GM12878 (cell line): Measurements from ENCODE around the gene EDNRA. TPM values are rescaled to one million over a fixed set of nuclear protein-coding genes. Genes with fewer than 3 reads are reported as not detected.

Source experiments
- ATAC-seq: fragments of 200-7000 bp; cut with Tn5 transposase; 3 replicates; pipeline ENCODE4 v1.9.1; 2020; ENCODE audit warnings: mild to moderate bottlenecking, moderate library complexity
- BruUV-seq: library from RNA; stranded (reverse); fragments of 400-500 nt; replicated peaks from 2 replicates; lab custom pipeline; 2021; lab: Mats Ljungman, UMichigan
- CTCF ChIA-PET: fragments of 300-600 bp; sonication (Branson Sonifier 250); formaldehyde crosslinking; extraction: SDS; loops from one replicate; lab custom pipeline; 2021; ENCODE audit warnings: inconsistent platforms; lab: Yijun Ruan, JAX
- POLR2A ChIA-PET: fragments of 350-600 bp; formaldehyde crosslinking; extraction: SDS; loops from one replicate; lab custom pipeline; 2021; ENCODE audit warnings: inconsistent platforms; lab: Charles Lee
- RAD21 ChIA-PET: fragments of 300-600 bp; sonication (Branson Sonifier 250); formaldehyde crosslinking; loops from one replicate; lab custom pipeline; 2023; ENCODE audit warnings: antibody characterized with exemption; ENCODE audit not compliant: unreplicated experiment; lab: Charles Lee
- SMC1A ChIA-PET: fragments of 300-600 bp; sonication (Branson Sonifier 250); formaldehyde crosslinking; loops from one replicate; lab custom pipeline; 2023; ENCODE audit not compliant: unreplicated experiment, uncharacterized antibody; lab: Charles Lee
- DNase-seq: peaks from one replicate; pipeline ENCODE4 v3.0.0-alpha.2; 2011; ENCODE audit warnings: low read depth, low spot score
- FAIRE-seq: peaks from 3 replicates; lab custom pipeline; 2011; peaks lifted over from hg19 to GRCh38; lab: Jason Lieb, UNC
- H2AFZ ChIP-seq: 2 replicates; pipeline ENCODE4 v1.6.0; 2011; ENCODE audit warnings: low read depth, low read length, control low read depth; ENCODE audit not compliant: control insufficient read depth
- H3K27ac ChIP-seq: 2 replicates; pipeline ENCODE4 v1.5.1; 2011; ENCODE audit warnings: control low read depth; ENCODE audit not compliant: control insufficient read depth, insufficient read depth
- H3K27me3 ChIP-seq, 2 experiments: replicated peaks in 1 of 2; 2 replicates each; pipeline versions ENCODE4 v1.6.0 to v1.6.1; 2011; ENCODE audit warnings: low read length in 1 of 2; ENCODE audit not compliant: control insufficient read depth in 2 of 2, insufficient read depth in 2 of 2
- H3K36me3 ChIP-seq, 2 experiments: 2 replicates each; pipeline ENCODE4 v1.5.1; 2011; ENCODE audit warnings: low read length in 1 of 2; ENCODE audit not compliant: control insufficient read depth in 2 of 2, insufficient read depth in 2 of 2
- H3K4me1 ChIP-seq: 2 replicates; pipeline ENCODE4 v1.6.1; 2011; ENCODE audit warnings: mild to moderate bottlenecking, low read length, moderate library complexity, mixed read lengths; ENCODE audit not compliant: control insufficient read depth, insufficient read depth
- H3K4me2 ChIP-seq: 2 replicates; pipeline ENCODE4 v1.6.0; 2011; ENCODE audit warnings: control low read depth; ENCODE audit not compliant: control insufficient read depth, insufficient read depth
- H3K4me3 ChIP-seq: fragments of 200-600 bp; sonication (generic); 2 replicates; pipeline ENCODE4 v1.5.1; 2016
- H3K79me2 ChIP-seq: 2 replicates; pipeline ENCODE4 v1.6.0; 2011; ENCODE audit warnings: low read length; ENCODE audit not compliant: control insufficient read depth, insufficient read depth
- H3K9ac ChIP-seq: 2 replicates; pipeline ENCODE4 v1.8.0; 2011; ENCODE audit warnings: low read length, control low read depth, mixed read lengths; ENCODE audit not compliant: control insufficient read depth, insufficient read depth
- H3K9me3 ChIP-seq: replicated peaks from 3 replicates; pipeline ENCODE4 v1.5.1; 2011; ENCODE audit warnings: mild to moderate bottlenecking, low read length; ENCODE audit not compliant: control insufficient read depth, insufficient read depth
- H4K20me1 ChIP-seq: 2 replicates; pipeline ENCODE4 v1.6.0; 2011; ENCODE audit not compliant: control insufficient read depth, insufficient read depth
- CHD1 ChIP-seq: IDR thresholded peaks from 2 replicates; pipeline ENCODE4 v1.6.1; 2012; ENCODE audit warnings: low read depth, low read length, improper control_type of control experiment
- FOS ChIP-seq: IDR thresholded peaks from 3 replicates; pipeline ENCODE4 v1.6.1; 2011; ENCODE audit warnings: borderline replicate concordance; ENCODE audit not compliant: insufficient read length; ENCODE audit errors: extremely low read depth
- HDGF ChIP-seq: fragments of 450-650 bp; IDR thresholded peaks from 2 replicates; pipeline ENCODE4 v1.6.1; 2016; ENCODE audit warnings: antibody characterized with exemption
- JUNB ChIP-seq: IDR thresholded peaks from 2 replicates; pipeline ENCODE4 v1.6.1; 2016; ENCODE audit warnings: antibody characterized with exemption, mild to moderate bottlenecking
- MTA3 ChIP-seq: IDR thresholded peaks from 2 replicates; pipeline ENCODE4 v1.6.1; 2012; ENCODE audit warnings: low read length, inconsistent platforms, borderline replicate concordance
- NFYA ChIP-seq: IDR thresholded peaks from 2 replicates; pipeline ENCODE4 v1.6.1; 2011; ENCODE audit warnings: low read depth, mild to moderate bottlenecking, low read length, improper control_type of control experiment, borderline replicate concordance
- NR2C2 ChIP-seq: IDR thresholded peaks from 2 replicates; pipeline ENCODE4 v1.6.1; 2011; ENCODE audit warnings: borderline replicate concordance, low read depth; ENCODE audit not compliant: control insufficient read depth, insufficient read length
- PAX8 ChIP-seq: fragments of 450-650 bp; IDR thresholded peaks from 2 replicates; pipeline ENCODE4 v1.6.1; 2017; ENCODE audit warnings: mild to moderate bottlenecking, moderate library complexity
- RAD51 ChIP-seq: fragments of 450-650 bp; IDR thresholded peaks from 2 replicates; pipeline ENCODE4 v1.6.1; 2016; ENCODE audit warnings: moderate library complexity, mild to moderate bottlenecking, inconsistent platforms
- RBBP5 ChIP-seq: fragments of 200-600 bp; sonication (generic); conservative IDR thresholded peaks from 2 replicates; pipeline ENCODE4 v1.6.1; 2016
- SMARCA5 ChIP-seq: fragments of 450-650 bp; IDR thresholded peaks from 2 replicates; pipeline ENCODE4 v1.6.1; 2017; ENCODE audit warnings: mild to moderate bottlenecking
- ZNF24 ChIP-seq: fragments of 450-650 bp; IDR thresholded peaks from 2 replicates; pipeline ENCODE4 v1.6.1; 2017; ENCODE audit warnings: antibody characterized with exemption, mild to moderate bottlenecking
- WGBS: methylation state at CpG from one replicate; pipeline ENCODE4 v1.1.6; 2016; ENCODE audit warnings: low lambda C conversion rate; ENCODE audit not compliant: insufficient replicate concordance, insufficient coverage; ENCODE audit errors: missing lambda C conversion rate; 5-methylcytosine and 5-hydroxymethylcytosine counted together
- in situ Hi-C: fragments of 300-500 bp; cut with MboI; formaldehyde crosslinking; loops from 9 replicates; pipeline ENCODE4 v1.14.3; 2018; ENCODE audit warnings: mixed read lengths
- intact Hi-C: fragments of 100-400 bp; cut with micrococcal nuclease; formaldehyde crosslinking; loops from one replicate; pipeline ENCODE4 v1.14.2; 2022; ENCODE audit not compliant: unreplicated experiment
- polyA plus RNA-seq, 11 experiments: library from polyadenylated mRNA; depleted of rRNA in 4 of 11; unstranded in 6 of 11; stranded (reverse) in 5 of 11; fragments of >200 nt; fragmentation: Nextera tagmentation in 4 of 11; fragmentation: Illumina TruSeq in 1 of 11; extraction: Ambion mirVana in 4 of 11; extraction: Trizol in 1 of 11; gene quantifications; 1 replicate in 1 of 11; 2 replicates in 10 of 11; pipeline versions ENCODE4 v1.2.1 to v1.2.3, GENCODE V29; 2011 to 2016; ENCODE audit warnings: inconsistent platforms in 2 of 11, missing spikeins in 2 of 11, low read depth in 1 of 11
- total RNA-seq, 4 experiments: library from RNA; depleted of rRNA in 3 of 4; stranded (reverse); fragments of >200 nt in 3 of 4; fragmentation: Illumina TruSeq in 1 of 4; extraction: Trizol in 1 of 4; gene quantifications; 2 replicates each; pipeline versions ENCODE4 v1.2.1 to v1.2.3, GENCODE V29; 2013 to 2021
- TF ChIP-seq, protein P1 (sequence below): fragments of 450-650 bp; IDR thresholded peaks from 2 replicates; pipeline ENCODE4 v1.6.1; 2018; ENCODE audit warnings: borderline replicate concordance, mild to moderate bottlenecking; ENCODE audit not compliant: partially characterized antibody
- TF ChIP-seq, protein P2 (sequence below): IDR thresholded peaks from 2 replicates; pipeline ENCODE4 v1.6.1; 2012; ENCODE audit warnings: mild to moderate bottlenecking, low read depth, low read length
- TF ChIP-seq, protein P3 (sequence below): IDR thresholded peaks from 2 replicates; pipeline ENCODE4 v1.6.1; 2012; ENCODE audit warnings: low read depth, low read length, improper control_type of control experiment
- TF ChIP-seq, protein P4 (sequence below): fragments of 450-650 bp; IDR thresholded peaks from 2 replicates; pipeline ENCODE4 v1.6.1; 2017; ENCODE audit warnings: low read depth, mild to moderate bottlenecking, moderate library complexity

EDNRA gene
- total and polyA plus RNA-seq, 10 of the 15 experiments (the other 5 are each of a cell fraction or from before 2014, with no cell fraction given) = 0.01 to 0.32 (median 0.13) TPM

DNA sequence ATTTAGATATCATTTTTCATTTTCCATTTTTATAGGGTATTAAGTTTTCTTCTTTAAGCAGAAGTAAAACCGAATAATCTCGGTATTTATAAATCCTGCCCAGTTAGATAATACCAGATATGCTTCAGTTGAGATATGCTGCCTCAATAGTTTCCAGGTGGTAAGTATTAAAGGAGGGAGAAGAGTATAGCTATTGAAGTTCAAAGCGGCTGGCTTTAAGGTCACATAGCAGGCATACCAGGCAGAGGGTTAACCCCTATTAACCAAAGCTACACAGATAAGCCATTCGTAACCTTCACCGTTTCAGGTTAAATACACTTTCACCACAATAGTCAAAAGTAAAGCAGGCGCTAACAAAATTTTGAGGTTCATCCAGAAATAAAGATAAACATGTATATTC is 54.2 kb downstream of the EDNRA start:
- ChIA-PET CTCF (interaction anchor here (1.1 to 1.5 kb wide), 2 partner anchors 16 to 54 kb away, joined by 3 to 5 read pairs; no protein-coding TSS in a partner anchor), SMC1A (no interaction called here), POLR2A (no interaction called here)
- BruUV-seq = no TSS peak
- Histone ChIP-seq H3K4me3 (no peak overlapping the region), H3K9me3 (no peaks in the 10 kb centered on the region), H3K9ac (no peak overlapping the region), H3K79me2 (no peaks in the 10 kb centered on the region), H3K27me3 (no peaks in the 10 kb centered on the region), H3K4me2 (no peak overlapping the region)
- WGBS = 49% methylated on average over 6 of the region's 6 CpGs
- intact Hi-C loops = no loop called here
- ATAC-seq = no peak
- TF ChIP-seq MTA3 (no peak), FOS (no peak), SMARCA5 (no peak), HDGF (no peak), JUNB (no peak), RBBP5 (no peak), PAX8 (no peak), RAD51 (no peak), NFYA (no peak), CHD1 (no peak), ZNF24 (no peak), NR2C2 (no peak)
- TF ChIP-seq, protein P1, sequence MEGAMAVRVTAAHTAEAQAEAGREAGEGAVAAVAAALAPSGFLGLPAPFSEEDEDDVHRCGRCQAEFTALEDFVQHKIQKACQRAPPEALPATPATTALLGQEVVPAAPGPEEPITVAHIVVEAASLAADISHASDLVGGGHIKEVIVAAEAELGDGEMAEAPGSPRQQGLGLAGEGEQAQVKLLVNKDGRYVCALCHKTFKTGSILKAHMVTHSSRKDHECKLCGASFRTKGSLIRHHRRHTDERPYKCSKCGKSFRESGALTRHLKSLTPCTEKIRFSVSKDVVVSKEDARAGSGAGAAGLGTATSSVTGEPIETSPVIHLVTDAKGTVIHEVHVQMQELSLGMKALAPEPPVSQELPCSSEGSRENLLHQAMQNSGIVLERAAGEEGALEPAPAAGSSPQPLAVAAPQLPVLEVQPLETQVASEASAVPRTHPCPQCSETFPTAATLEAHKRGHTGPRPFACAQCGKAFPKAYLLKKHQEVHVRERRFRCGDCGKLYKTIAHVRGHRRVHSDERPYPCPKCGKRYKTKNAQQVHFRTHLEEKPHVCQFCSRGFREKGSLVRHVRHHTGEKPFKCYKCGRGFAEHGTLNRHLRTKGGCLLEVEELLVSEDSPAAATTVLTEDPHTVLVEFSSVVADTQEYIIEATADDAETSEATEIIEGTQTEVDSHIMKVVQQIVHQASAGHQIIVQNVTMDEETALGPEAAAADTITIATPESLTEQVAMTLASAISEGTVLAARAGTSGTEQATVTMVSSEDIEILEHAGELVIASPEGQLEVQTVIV = no peak
- TF ChIP-seq, protein P2, sequence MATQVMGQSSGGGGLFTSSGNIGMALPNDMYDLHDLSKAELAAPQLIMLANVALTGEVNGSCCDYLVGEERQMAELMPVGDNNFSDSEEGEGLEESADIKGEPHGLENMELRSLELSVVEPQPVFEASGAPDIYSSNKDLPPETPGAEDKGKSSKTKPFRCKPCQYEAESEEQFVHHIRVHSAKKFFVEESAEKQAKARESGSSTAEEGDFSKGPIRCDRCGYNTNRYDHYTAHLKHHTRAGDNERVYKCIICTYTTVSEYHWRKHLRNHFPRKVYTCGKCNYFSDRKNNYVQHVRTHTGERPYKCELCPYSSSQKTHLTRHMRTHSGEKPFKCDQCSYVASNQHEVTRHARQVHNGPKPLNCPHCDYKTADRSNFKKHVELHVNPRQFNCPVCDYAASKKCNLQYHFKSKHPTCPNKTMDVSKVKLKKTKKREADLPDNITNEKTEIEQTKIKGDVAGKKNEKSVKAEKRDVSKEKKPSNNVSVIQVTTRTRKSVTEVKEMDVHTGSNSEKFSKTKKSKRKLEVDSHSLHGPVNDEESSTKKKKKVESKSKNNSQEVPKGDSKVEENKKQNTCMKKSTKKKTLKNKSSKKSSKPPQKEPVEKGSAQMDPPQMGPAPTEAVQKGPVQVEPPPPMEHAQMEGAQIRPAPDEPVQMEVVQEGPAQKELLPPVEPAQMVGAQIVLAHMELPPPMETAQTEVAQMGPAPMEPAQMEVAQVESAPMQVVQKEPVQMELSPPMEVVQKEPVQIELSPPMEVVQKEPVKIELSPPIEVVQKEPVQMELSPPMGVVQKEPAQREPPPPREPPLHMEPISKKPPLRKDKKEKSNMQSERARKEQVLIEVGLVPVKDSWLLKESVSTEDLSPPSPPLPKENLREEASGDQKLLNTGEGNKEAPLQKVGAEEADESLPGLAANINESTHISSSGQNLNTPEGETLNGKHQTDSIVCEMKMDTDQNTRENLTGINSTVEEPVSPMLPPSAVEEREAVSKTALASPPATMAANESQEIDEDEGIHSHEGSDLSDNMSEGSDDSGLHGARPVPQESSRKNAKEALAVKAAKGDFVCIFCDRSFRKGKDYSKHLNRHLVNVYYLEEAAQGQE = no peak
- TF ChIP-seq, protein P3, sequence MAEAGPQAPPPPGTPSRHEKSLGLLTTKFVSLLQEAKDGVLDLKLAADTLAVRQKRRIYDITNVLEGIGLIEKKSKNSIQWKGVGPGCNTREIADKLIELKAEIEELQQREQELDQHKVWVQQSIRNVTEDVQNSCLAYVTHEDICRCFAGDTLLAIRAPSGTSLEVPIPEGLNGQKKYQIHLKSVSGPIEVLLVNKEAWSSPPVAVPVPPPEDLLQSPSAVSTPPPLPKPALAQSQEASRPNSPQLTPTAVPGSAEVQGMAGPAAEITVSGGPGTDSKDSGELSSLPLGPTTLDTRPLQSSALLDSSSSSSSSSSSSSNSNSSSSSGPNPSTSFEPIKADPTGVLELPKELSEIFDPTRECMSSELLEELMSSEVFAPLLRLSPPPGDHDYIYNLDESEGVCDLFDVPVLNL = no peak
- TF ChIP-seq, protein P4, sequence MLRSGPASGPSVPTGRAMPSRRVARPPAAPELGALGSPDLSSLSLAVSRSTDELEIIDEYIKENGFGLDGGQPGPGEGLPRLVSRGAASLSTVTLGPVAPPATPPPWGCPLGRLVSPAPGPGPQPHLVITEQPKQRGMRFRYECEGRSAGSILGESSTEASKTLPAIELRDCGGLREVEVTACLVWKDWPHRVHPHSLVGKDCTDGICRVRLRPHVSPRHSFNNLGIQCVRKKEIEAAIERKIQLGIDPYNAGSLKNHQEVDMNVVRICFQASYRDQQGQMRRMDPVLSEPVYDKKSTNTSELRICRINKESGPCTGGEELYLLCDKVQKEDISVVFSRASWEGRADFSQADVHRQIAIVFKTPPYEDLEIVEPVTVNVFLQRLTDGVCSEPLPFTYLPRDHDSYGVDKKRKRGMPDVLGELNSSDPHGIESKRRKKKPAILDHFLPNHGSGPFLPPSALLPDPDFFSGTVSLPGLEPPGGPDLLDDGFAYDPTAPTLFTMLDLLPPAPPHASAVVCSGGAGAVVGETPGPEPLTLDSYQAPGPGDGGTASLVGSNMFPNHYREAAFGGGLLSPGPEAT = no peak
- TF ChIP-seq, all 136 proteins: peak for 0
- no peak overlapping the region for H3K27ac ChIP-seq
- H2AFZ ChIP-seq = no peak overlapping the region
- in situ Hi-C loops = no loop called here
- RAD21 ChIA-PET = no interaction called here
- no peak for DNase-seq
- H4K20me1 ChIP-seq = no peaks in the 10 kb centered on the region
- no peaks in the 10 kb centered on the region for H3K36me3 ChIP-seq
- no peak for FAIRE-seq
- H3K4me1 ChIP-seq = no peaks in the 10 kb centered on the region
